ENCODE measurements around the gene SYTL3. TPM values are rescaled to one million over a fixed set of nuclear protein-coding genes. Genes with fewer than 3 reads are reported as not detected.

The SYTL3 gene
- total RNA-seq, 1 experiment from 2014 or later, result 1.8 TPM

DNA sequence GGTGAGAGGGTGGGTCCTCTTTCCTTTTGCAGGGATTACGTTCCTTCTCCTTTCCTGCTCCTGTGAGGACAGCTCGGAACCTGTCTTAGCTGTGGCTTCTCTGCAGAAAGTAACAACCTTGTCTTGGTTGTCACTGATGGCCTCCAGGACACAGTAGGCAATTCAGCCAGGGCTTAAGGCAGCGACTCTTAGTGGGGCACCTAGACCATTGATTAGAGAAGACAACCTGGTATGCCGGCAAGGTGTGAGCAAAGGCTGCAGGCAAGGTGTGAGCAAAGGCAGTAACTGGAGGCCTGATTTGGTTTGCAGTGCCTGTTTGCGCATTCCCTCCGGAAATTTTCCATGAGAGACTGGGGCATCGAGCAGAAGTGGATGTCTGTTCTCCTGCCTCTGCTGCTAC lies 42.9 kb upstream of the SYTL3 start:
- Histone ChIP-seq H3K36me3 (ENCODE audit: low read depth, low read length) (peaks cover 21% of the 10 kb centered on the region; the same call in 1 of the 2 replicates), H3F3A (ENCODE audit: low read length, unreplicated experiment) (no peaks in the 10 kb centered on the region), H3K27ac (ENCODE audit: low read length) (no peak overlapping the region), H3K4me2 (ENCODE audit: low read length) (no peak overlapping the region), H3K9ac (ENCODE audit: low read length) (no peak overlapping the region), H3K4me3 (ENCODE audit: low read length) (no peak overlapping the region), H3K27me3 (ENCODE audit: low read length) (no peaks in the 10 kb centered on the region), H3K9me2 (replicated peaks; ENCODE audit: low read length) (no peaks in the 10 kb centered on the region), H3K79me2 (ENCODE audit: low read length) (no peaks in the 10 kb centered on the region), H3K9me3 (ENCODE audit: low read length) (no peaks in the 10 kb centered on the region), H2AFZ (ENCODE audit: low read length) (no peak overlapping the region), H3K4me1 (ENCODE audit: insufficient read depth, low read length) (no peaks in the 10 kb centered on the region), H4K20me1 (ENCODE audit: low read length) (no peaks in the 10 kb centered on the region)
- BruUV-seq (replicated peaks), result no TSS peak
- intact Hi-C loops (cut with micrococcal nuclease), result no loop called here
- POLR2A ChIA-PET (ENCODE audit: unreplicated experiment), result no interaction called here
- DNase-seq, result no peak
- no peak for ATAC-seq
- CTCF ChIA-PET, result no interaction called here
- TF ChIP-seq EZH2phosphoT487 (IDR thresholded peaks at IDR 0.05; ENCODE audit: borderline replicate concordance, low read length) (no peak), EZH2 (IDR thresholded peaks at IDR 0.05; ENCODE audit: low read length, unreplicated experiment) (no peak), CTCF (conservative IDR thresholded peaks at IDR 0.05; ENCODE audit: low read depth, low read length) (no peak)

DNA sequence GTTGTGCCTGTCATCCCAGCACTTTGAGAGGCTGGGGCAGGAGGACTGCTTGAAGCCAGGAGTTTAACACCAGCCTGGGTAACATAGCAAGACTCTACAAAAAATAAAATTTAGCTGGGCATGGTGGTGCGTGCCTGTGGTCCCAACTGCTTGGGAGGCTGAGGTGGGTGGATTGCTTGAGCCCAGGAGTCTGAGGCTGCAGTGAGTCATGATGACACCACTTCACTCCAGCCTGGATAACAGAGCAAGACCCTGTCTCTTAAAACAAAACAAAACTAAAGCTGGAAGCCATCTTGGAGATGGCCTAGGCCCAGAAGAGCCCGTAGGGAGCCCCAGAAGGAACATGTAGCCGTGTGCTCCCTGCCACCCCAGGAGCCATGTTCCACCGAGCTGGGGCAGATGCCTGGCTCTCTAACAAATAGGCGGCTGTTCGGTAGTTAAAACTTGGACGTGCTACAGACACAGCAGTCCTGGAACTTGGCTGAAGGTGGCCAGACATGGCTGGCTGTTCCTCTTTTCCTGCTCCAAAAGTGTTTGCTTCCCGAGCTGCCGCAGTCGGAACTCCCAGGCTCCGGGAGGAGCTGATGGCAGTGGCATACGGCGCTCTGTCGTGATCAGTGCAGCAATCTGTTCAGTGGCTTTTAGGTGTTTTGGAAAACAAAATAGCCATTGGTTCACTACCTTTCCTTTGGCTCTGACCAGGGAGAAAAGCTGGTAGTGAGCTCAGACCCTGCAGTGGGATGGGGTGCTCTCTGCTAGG lies 42.3 kb upstream of the SYTL3 start:
- Histone ChIP-seq H3K4me1 (ENCODE audit: insufficient read depth, low read length) (no peaks in the 10 kb centered on the region), H3K9ac (ENCODE audit: low read length) (no peak overlapping the region), H3K4me2 (ENCODE audit: low read length) (no peak overlapping the region), H2AFZ (ENCODE audit: low read length) (no peak overlapping the region), H3K79me2 (ENCODE audit: low read length) (no peaks in the 10 kb centered on the region), H3K27ac (ENCODE audit: low read length) (no peak overlapping the region), H3K4me3 (ENCODE audit: low read length) (no peak overlapping the region), H3K36me3 (ENCODE audit: low read depth, low read length) (peaks cover 21% of the 10 kb centered on the region; the same call in 1 of the 2 replicates), H3F3A (ENCODE audit: low read length, unreplicated experiment) (no peaks in the 10 kb centered on the region), H3K9me2 (replicated peaks; ENCODE audit: low read length) (no peaks in the 10 kb centered on the region), H3K9me3 (ENCODE audit: low read length) (no peaks in the 10 kb centered on the region), H3K27me3 (ENCODE audit: low read length) (no peaks in the 10 kb centered on the region), H4K20me1 (ENCODE audit: low read length) (no peaks in the 10 kb centered on the region)
- POLR2A ChIA-PET (ENCODE audit: unreplicated experiment), result no interaction called here
- TF ChIP-seq EZH2 (IDR thresholded peaks at IDR 0.05; ENCODE audit: low read length, unreplicated experiment) (no peak), CTCF (conservative IDR thresholded peaks at IDR 0.05; ENCODE audit: low read depth, low read length) (no peak), EZH2phosphoT487 (IDR thresholded peaks at IDR 0.05; ENCODE audit: borderline replicate concordance, low read length) (no peak)
- CTCF ChIA-PET, result no interaction called here
- ATAC-seq (no peak), DNase-seq (no peak)
- intact Hi-C loops (cut with micrococcal nuclease), result no loop called here
- BruUV-seq (replicated peaks), result no TSS peak

DNA sequence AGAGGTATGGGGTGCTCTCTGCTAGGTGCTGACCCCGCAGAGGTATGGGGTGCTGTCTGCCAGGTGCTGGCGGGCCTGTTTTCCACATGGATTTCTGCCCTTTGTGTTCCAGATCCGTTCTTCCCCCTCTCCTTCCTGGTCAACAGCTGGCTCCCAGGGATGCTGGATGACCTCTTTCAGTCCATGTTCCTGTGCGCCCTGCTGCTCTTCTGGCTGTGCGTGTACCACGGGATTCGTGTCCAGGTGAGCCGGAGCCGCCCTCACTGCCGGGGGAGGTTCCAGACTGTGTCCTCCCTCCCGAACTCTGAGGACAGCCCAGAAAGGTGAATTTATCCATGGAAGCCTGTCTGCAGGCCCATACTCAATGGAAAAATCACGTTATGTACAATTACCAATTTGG lies 41.6 kb upstream of the SYTL3 start:
- no peak overlapping the region for H2AFZ ChIP-seq (ENCODE audit: low read length)
- H3K9ac ChIP-seq (ENCODE audit: low read length), result no peak overlapping the region
- no peak overlapping the region for H3K27ac ChIP-seq (ENCODE audit: low read length)
- H3K4me3 ChIP-seq (ENCODE audit: low read length), result no peak overlapping the region
- no peak overlapping the region for H3K4me2 ChIP-seq (ENCODE audit: low read length)
- no peak for DNase-seq
- H3F3A ChIP-seq (ENCODE audit: low read length, unreplicated experiment), result no peaks in the 10 kb centered on the region
- no peaks in the 10 kb centered on the region for H4K20me1 ChIP-seq (ENCODE audit: low read length)
- no peaks in the 10 kb centered on the region for H3K27me3 ChIP-seq (ENCODE audit: low read length)
- ATAC-seq, result no peak
- TF ChIP-seq CTCF (conservative IDR thresholded peaks at IDR 0.05; ENCODE audit: low read depth, low read length), result no peak
- TF ChIP-seq EZH2 (IDR thresholded peaks at IDR 0.05; ENCODE audit: low read length, unreplicated experiment), result no peak
- TF ChIP-seq EZH2phosphoT487 (IDR thresholded peaks at IDR 0.05; ENCODE audit: borderline replicate concordance, low read length), result no peak
- intact Hi-C loops (cut with micrococcal nuclease), result no loop called here
- peaks cover 21% of the 10 kb centered on the region; the same call in 1 of the 2 replicates for H3K36me3 ChIP-seq (ENCODE audit: low read depth, low read length)
- H3K4me1 ChIP-seq (ENCODE audit: insufficient read depth, low read length), result no peaks in the 10 kb centered on the region
- BruUV-seq (replicated peaks), result no TSS peak
- no peaks in the 10 kb centered on the region for H3K9me2 ChIP-seq (replicated peaks; ENCODE audit: low read length)
- CTCF ChIA-PET, result no interaction called here
- no peaks in the 10 kb centered on the region for H3K79me2 ChIP-seq (ENCODE audit: low read length)
- POLR2A ChIA-PET (ENCODE audit: unreplicated experiment), result no interaction called here
- no peaks in the 10 kb centered on the region for H3K9me3 ChIP-seq (ENCODE audit: low read length)

All from PC-3 (cell line).